ENCODE data around the gene NAIF1. TPM values are rescaled to one million over a fixed set of nuclear protein-coding genes. Genes with fewer than 3 reads are reported as not detected.

The NAIF1 gene
- total RNA-seq, 1 donor from 2014 or later: 5.1 TPM

- ATAC-seq: peak; percentile 96
- intact Hi-C loops (cut with DNase I): no loop called here
- DNase-seq (ENCODE audit: missing footprints): peak; percentile 100
Measured at GRCh38 chr9:128067645-128068385, 695 bp upstream of the NAIF1 start, which contains the start of gene SLC25A25. SLC25A25 (plus strand) TSS chr9:128068232; CDS start chr9:128068320, 88 bp downstream.

- ATAC-seq: no peak
- peak; percentile 72 for DNase-seq (ENCODE audit: missing footprints)
- intact Hi-C loops (cut with DNase I): no loop called here
Measured at GRCh38 chr9:128065907-128066712, 1.0 kb downstream of the NAIF1 start.

- intact Hi-C loops (cut with DNase I): no loop called here
- DNase-seq (ENCODE audit: missing footprints) (no peak), ATAC-seq (no peak)
Measured at GRCh38 chr9:128062846-128063831, 4.0 kb downstream of the NAIF1 start.

- intact Hi-C loops (cut with DNase I): no loop called here
- no peak for DNase-seq (ENCODE audit: missing footprints)
Measured at GRCh38 chr9:128062279-128062678, 4.8 kb downstream of the NAIF1 start.

GRCh38 chr9:128061275-128061960 is 5.7 kb downstream of the NAIF1 start:
- no peak for DNase-seq (ENCODE audit: missing footprints)
- ATAC-seq: no peak
- intact Hi-C loops (cut with DNase I): no loop called here

More at GRCh38 chr9:128062279-128062678, 4.8 kb downstream of the NAIF1 start:
- no peak for ATAC-seq

- no peak for ATAC-seq
- intact Hi-C loops (cut with DNase I): no loop called here
- no peak for DNase-seq (ENCODE audit: missing footprints)
Measured at GRCh38 chr9:128059365-128059983, 7.6 kb downstream of the NAIF1 start.

- intact Hi-C loops (cut with DNase I): no loop called here
- no peak for ATAC-seq
- DNase-seq (ENCODE audit: missing footprints): no peak
Measured at GRCh38 chr9:128057724-128058409, 9.3 kb downstream of the NAIF1 start.

GRCh38 chr9:128056887-128057723 is 10.0 kb downstream of the NAIF1 start:
- intact Hi-C loops (cut with DNase I): no loop called here
- DNase-seq (ENCODE audit: missing footprints) (no peak), ATAC-seq (no peak)

- intact Hi-C loops (cut with DNase I): no loop called here
- no peak for ATAC-seq
- DNase-seq (ENCODE audit: missing footprints): no peak
Measured at GRCh38 chr9:128056086-128056485, 11.0 kb downstream of the NAIF1 start.

GRCh38 chr9:128055344-128056040 is 11.6 kb downstream of the NAIF1 start:
- DNase-seq (ENCODE audit: missing footprints): peak; percentile 75
- intact Hi-C loops (cut with DNase I): no loop called here
- peak; percentile 82 for ATAC-seq

- intact Hi-C loops (cut with DNase I): loop anchor here (5.0 kb wide), 1 partner anchor 92 kb away; no protein-coding TSS in a partner anchor
- DNase-seq (ENCODE audit: missing footprints): no peak
- ATAC-seq: peak; percentile 7
Measured at GRCh38 chr9:128054087-128054486, 13.0 kb downstream of the NAIF1 start.

- DNase-seq (ENCODE audit: missing footprints): peak; percentile 75
- intact Hi-C loops (cut with DNase I): loop anchor here (5.0 kb wide), 1 partner anchor 91 kb away; no protein-coding TSS in a partner anchor
- peak; percentile 32 for ATAC-seq
Measured at GRCh38 chr9:128053560-128053959, 13.6 kb downstream of the NAIF1 start.

- no peak for ATAC-seq
- DNase-seq (ENCODE audit: missing footprints): no peak
- intact Hi-C loops (cut with DNase I): loop anchor here (5.0 kb wide), 1 partner anchor 90 kb away; no protein-coding TSS in a partner anchor
Measured at GRCh38 chr9:128051932-128052709, 15.0 kb downstream of the NAIF1 start.

- ATAC-seq (no peak), DNase-seq (ENCODE audit: missing footprints) (no peak)
- intact Hi-C loops (cut with DNase I): loop anchor here (5.0 kb wide), 1 partner anchor 88 kb away; no protein-coding TSS in a partner anchor
Measured at GRCh38 chr9:128049843-128050242, 17.3 kb downstream of the NAIF1 start.

- DNase-seq (ENCODE audit: missing footprints) (no peak), ATAC-seq (no peak)
- intact Hi-C loops (cut with DNase I): no loop called here
Measured at GRCh38 chr9:128048663-128049062, 18.5 kb downstream of the NAIF1 start.

Measured in Right ventricle myocardium inferior (tissue), 1 donor.